GM23338 (cell line): ENCODE measurements around the gene ATP10A. TPM values are rescaled to one million over a fixed set of nuclear protein-coding genes. Genes with fewer than 3 reads are reported as not detected.

Experiments
- ATAC-seq: fragments of 200-7000 bp; cut with Tn5 transposase; 3 replicates; pipeline ENCODE4 v1.9.1; 2020
- DNase-seq: peaks from one replicate; pipeline ENCODE4 v3.0.0-alpha.2; 2015; ENCODE audit warnings: low spot score
- H2AFZ ChIP-seq: fragments of 200-600 bp; sonication (generic); 2 replicates; pipeline ENCODE4 v1.8.0; 2016; ENCODE audit warnings: antibody characterized with exemption, mild to moderate bottlenecking, moderate library complexity
- H3F3A ChIP-seq: fragments of 200-600 bp; sonication (generic); replicated peaks from 2 replicates; pipeline ENCODE4 v1.8.0; 2017; ENCODE audit warnings: antibody characterized with exemption, mixed run types, low read depth
- H3K27ac ChIP-seq: fragments of 200-600 bp; sonication (generic); 2 replicates; pipeline ENCODE4 v1.6.1; 2016; ENCODE audit warnings: low read depth
- H3K27me3 ChIP-seq: fragments of 200-600 bp; sonication (generic); 2 replicates; pipeline ENCODE4 v1.8.0; 2016; ENCODE audit warnings: mild to moderate bottlenecking, mixed run types, moderate library complexity; ENCODE audit not compliant: insufficient read depth
- H3K36me3 ChIP-seq: fragments of 200-600 bp; sonication (generic); 2 replicates; pipeline ENCODE4 v1.8.0; 2016; ENCODE audit warnings: mild to moderate bottlenecking; ENCODE audit not compliant: insufficient read depth
- H3K4me1 ChIP-seq: fragments of 200-600 bp; sonication (generic); 2 replicates; pipeline ENCODE4 v1.8.0; 2016; ENCODE audit warnings: mild to moderate bottlenecking, moderate library complexity; ENCODE audit not compliant: insufficient read depth
- H3K4me2 ChIP-seq: fragments of 200-600 bp; sonication (generic); 2 replicates; pipeline ENCODE4 v1.7.1; 2017; ENCODE audit warnings: mixed run types
- H3K4me3 ChIP-seq: fragments of 200-600 bp; sonication (generic); 2 replicates; pipeline ENCODE4 v1.6.1; 2016; ENCODE audit warnings: mixed run types
- H3K79me2 ChIP-seq: fragments of 200-600 bp; sonication (generic); replicated peaks from 2 replicates; pipeline ENCODE4 v1.8.0; 2017; ENCODE audit warnings: mild to moderate bottlenecking; ENCODE audit not compliant: insufficient read depth
- H3K9me2 ChIP-seq: fragments of 200-600 bp; sonication (generic); 2 replicates; pipeline ENCODE4 v1.8.0; 2017; ENCODE audit not compliant: insufficient read depth
- H4K20me1 ChIP-seq: fragments of 200-600 bp; sonication (generic); replicated peaks from 2 replicates; pipeline ENCODE4 v1.8.0; 2017; ENCODE audit warnings: mild to moderate bottlenecking; ENCODE audit not compliant: insufficient read depth
- H3K27ac Mint-ChIP-seq: 2 replicates; pipeline ENCODE4 v1.8.0; 2020; ENCODE audit warnings: inconsistent platforms, mild to moderate bottlenecking, moderate library complexity, mixed read lengths
- H3K27me3 Mint-ChIP-seq: 3 replicates; pipeline ENCODE4 v1.8.0; 2022; ENCODE audit warnings: low read depth, mild to moderate bottlenecking, moderate library complexity, mixed read lengths, inconsistent platforms; ENCODE audit not compliant: insufficient read depth, poor library complexity
- H3K36me3 Mint-ChIP-seq: 3 replicates; pipeline ENCODE4 v1.8.0; 2021; ENCODE audit warnings: low read depth, mild to moderate bottlenecking, inconsistent platforms, moderate library complexity, mixed read lengths
- H3K4me1 Mint-ChIP-seq: 3 replicates; pipeline ENCODE4 v1.8.0; 2020; ENCODE audit warnings: mild to moderate bottlenecking, inconsistent platforms, mixed read lengths
- H3K4me3 Mint-ChIP-seq: 3 replicates; pipeline ENCODE4 v1.8.0; 2021; ENCODE audit warnings: moderate library complexity, mild to moderate bottlenecking, inconsistent platforms, mixed read lengths
- H3K9me3 Mint-ChIP-seq: 3 replicates; pipeline ENCODE4 v1.8.0; 2020; ENCODE audit warnings: moderate library complexity, mild to moderate bottlenecking, inconsistent platforms, mixed read lengths
- CREB1 ChIP-seq: fragments of 250-450 bp; sonication (Bioruptor Pico); IDR thresholded peaks from 2 replicates; pipeline ENCODE4 v1.5.0; 2020; ENCODE audit warnings: low read depth, mild to moderate bottlenecking, moderate library complexity
- EZH2 ChIP-seq: fragments of 200-600 bp; sonication (generic); IDR thresholded peaks from one replicate; pipeline ENCODE4 v1.8.0; 2017; ENCODE audit warnings: antibody characterized with exemption, mild to moderate bottlenecking, low read depth; ENCODE audit not compliant: unreplicated experiment
- EZH2phosphoT487 ChIP-seq: fragments of 200-600 bp; sonication (generic); IDR thresholded peaks from one replicate; pipeline ENCODE4 v1.8.1; 2018; ENCODE audit warnings: antibody characterized with exemption; ENCODE audit not compliant: unreplicated experiment
- JUNB ChIP-seq: IDR thresholded peaks from one replicate; pipeline ENCODE4 v1.6.1; 2016; ENCODE audit warnings: antibody characterized with exemption; ENCODE audit not compliant: unreplicated experiment
- NANOG ChIP-seq: IDR thresholded peaks from 2 replicates; pipeline ENCODE4 v1.6.1; 2016; ENCODE audit warnings: antibody characterized with exemption, borderline replicate concordance
- POLR2AphosphoS5 ChIP-seq: IDR thresholded peaks from 2 replicates; pipeline ENCODE4 v1.6.1; 2016; ENCODE audit warnings: antibody characterized with exemption, low read depth
- STAT1 ChIP-seq: IDR thresholded peaks from one replicate; pipeline ENCODE4 v1.6.1; 2016; ENCODE audit warnings: antibody characterized with exemption; ENCODE audit not compliant: unreplicated experiment
- ZNF114 ChIP-seq: fragments of 250-450 bp; sonication (Bioruptor Pico); IDR thresholded peaks from 2 replicates; pipeline ENCODE4 v1.5.0; 2020; ENCODE audit warnings: mild to moderate bottlenecking, moderate library complexity
- ZNF331 ChIP-seq: fragments of 250-450 bp; sonication (Bioruptor Pico); IDR thresholded peaks from 2 replicates; pipeline ENCODE4 v1.5.0; 2020; ENCODE audit warnings: low read depth, mild to moderate bottlenecking, moderate library complexity
- polyA plus RNA-seq: library from polyadenylated mRNA; unstranded; fragments of >200 nt; fragmentation: Nextera tagmentation; extraction: Ambion mirVana; gene quantifications from 2 replicates; pipeline ENCODE4 v1.2.1, GENCODE V29; 2016
- total RNA-seq: library from RNA; depleted of rRNA; stranded (reverse); fragments of >200 nt; shearing (Covaris generic); gene quantifications from 2 replicates; pipeline ENCODE4 v1.2.3, GENCODE V29; 2014
- TF ChIP-seq, protein P1 (sequence below): IDR thresholded peaks from one replicate; pipeline ENCODE4 v1.6.1; 2018; ENCODE audit warnings: antibody characterized with exemption; ENCODE audit not compliant: unreplicated experiment
- TF ChIP-seq, protein P2 (sequence below): IDR thresholded peaks from 2 replicates; pipeline ENCODE4 v1.6.1; 2016; ENCODE audit warnings: antibody characterized with exemption
- TF ChIP-seq, protein P3 (sequence below), 2 experiments: fragments of 200-600 bp in 1 of 2; sonication (generic) in 1 of 2; conservative IDR thresholded peaks; 2 replicates each; pipeline versions ENCODE4 v1.5.1 to v1.6.1; 2016 to 2017; ENCODE audit warnings: antibody characterized with exemption in 2 of 2, low read depth in 2 of 2, mild to moderate bottlenecking in 2 of 2, moderate library complexity in 1 of 2

Gene ATP10A
- total and polyA plus RNA-seq, 2 experiments from 2014 or later = 0.36 to 5.6 TPM

GRCh38 chr15:25641762-25642161, 221.4 kb downstream of the ATP10A start (continued):
- TF ChIP-seq, protein P1, sequence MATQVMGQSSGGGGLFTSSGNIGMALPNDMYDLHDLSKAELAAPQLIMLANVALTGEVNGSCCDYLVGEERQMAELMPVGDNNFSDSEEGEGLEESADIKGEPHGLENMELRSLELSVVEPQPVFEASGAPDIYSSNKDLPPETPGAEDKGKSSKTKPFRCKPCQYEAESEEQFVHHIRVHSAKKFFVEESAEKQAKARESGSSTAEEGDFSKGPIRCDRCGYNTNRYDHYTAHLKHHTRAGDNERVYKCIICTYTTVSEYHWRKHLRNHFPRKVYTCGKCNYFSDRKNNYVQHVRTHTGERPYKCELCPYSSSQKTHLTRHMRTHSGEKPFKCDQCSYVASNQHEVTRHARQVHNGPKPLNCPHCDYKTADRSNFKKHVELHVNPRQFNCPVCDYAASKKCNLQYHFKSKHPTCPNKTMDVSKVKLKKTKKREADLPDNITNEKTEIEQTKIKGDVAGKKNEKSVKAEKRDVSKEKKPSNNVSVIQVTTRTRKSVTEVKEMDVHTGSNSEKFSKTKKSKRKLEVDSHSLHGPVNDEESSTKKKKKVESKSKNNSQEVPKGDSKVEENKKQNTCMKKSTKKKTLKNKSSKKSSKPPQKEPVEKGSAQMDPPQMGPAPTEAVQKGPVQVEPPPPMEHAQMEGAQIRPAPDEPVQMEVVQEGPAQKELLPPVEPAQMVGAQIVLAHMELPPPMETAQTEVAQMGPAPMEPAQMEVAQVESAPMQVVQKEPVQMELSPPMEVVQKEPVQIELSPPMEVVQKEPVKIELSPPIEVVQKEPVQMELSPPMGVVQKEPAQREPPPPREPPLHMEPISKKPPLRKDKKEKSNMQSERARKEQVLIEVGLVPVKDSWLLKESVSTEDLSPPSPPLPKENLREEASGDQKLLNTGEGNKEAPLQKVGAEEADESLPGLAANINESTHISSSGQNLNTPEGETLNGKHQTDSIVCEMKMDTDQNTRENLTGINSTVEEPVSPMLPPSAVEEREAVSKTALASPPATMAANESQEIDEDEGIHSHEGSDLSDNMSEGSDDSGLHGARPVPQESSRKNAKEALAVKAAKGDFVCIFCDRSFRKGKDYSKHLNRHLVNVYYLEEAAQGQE = no peak
- no peak for TF ChIP-seq JUNB
- TF ChIP-seq, protein P2, sequence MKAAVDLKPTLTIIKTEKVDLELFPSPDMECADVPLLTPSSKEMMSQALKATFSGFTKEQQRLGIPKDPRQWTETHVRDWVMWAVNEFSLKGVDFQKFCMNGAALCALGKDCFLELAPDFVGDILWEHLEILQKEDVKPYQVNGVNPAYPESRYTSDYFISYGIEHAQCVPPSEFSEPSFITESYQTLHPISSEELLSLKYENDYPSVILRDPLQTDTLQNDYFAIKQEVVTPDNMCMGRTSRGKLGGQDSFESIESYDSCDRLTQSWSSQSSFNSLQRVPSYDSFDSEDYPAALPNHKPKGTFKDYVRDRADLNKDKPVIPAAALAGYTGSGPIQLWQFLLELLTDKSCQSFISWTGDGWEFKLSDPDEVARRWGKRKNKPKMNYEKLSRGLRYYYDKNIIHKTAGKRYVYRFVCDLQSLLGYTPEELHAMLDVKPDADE = no peak
- TF ChIP-seq ZNF331 (CRISPR knock-in tag) = no peak
- no peak for TF ChIP-seq CREB1 (CRISPR knock-in tag)
- TF ChIP-seq POLR2AphosphoS5 = no peak
- TF ChIP-seq EZH2phosphoT487 = no peak
- TF ChIP-seq EZH2 = no peak
- TF ChIP-seq ZNF114 (CRISPR knock-in tag) = no peak
- no peak for TF ChIP-seq NANOG

DNA sequence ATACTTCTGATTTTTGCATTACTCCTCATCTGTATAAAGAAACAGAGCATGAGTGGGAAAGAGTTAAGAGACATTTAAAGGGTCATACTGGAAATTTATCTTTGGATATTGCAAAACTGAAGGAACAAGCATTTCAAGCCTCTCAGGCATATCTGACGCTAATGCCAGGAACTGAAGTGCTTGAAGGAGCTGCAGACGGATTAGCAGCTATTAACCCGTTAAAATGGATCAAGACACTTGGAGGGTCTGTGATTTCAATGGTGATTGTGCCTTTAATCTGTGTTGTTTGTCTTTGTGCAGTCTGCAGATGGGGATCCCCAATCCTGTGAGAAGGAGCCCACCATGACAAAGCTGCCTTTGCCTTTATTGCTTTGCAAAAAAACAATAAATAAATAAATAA, 221.8 kb downstream of the ATP10A start:
- H3K27me3 ChIP-seq = peaks cover 97% of the 10 kb centered on the region
- ATAC-seq (no peak), DNase-seq (no peak)
- no peaks in the 10 kb centered on the region for H3F3A ChIP-seq
- Mint-ChIP-seq H3K4me3 (no peak overlapping the region), H3K36me3 (no peaks in the 10 kb centered on the region), H3K4me1 (peaks cover 57% of the 10 kb centered on the region), H3K27me3 (peaks cover 79% of the 10 kb centered on the region), H3K27ac (no peak overlapping the region), H3K9me3 (no peaks in the 10 kb centered on the region)
- no peaks in the 10 kb centered on the region for H3K9me2 ChIP-seq
- no peaks in the 10 kb centered on the region for H3K36me3 ChIP-seq
- H3K27ac ChIP-seq = no peak overlapping the region
- H4K20me1 ChIP-seq = 0 out of 2 replicates have a peak, but pooled peaks cover 5% of the 10 kb centered on the region
- H3K79me2 ChIP-seq = no peaks in the 10 kb centered on the region
- no peak overlapping the region for H3K4me2 ChIP-seq
- no peak overlapping the region for H2AFZ ChIP-seq
- no peak overlapping the region for H3K4me3 ChIP-seq
- peaks cover 24% of the 10 kb centered on the region for H3K4me1 ChIP-seq
- TF ChIP-seq ZNF114 (CRISPR knock-in tag) = no peak
- TF ChIP-seq CREB1 (CRISPR knock-in tag) = no peak
- no peak for TF ChIP-seq STAT1
- no peak for TF ChIP-seq POLR2AphosphoS5
- no peak for TF ChIP-seq EZH2
- TF ChIP-seq, protein P3, sequence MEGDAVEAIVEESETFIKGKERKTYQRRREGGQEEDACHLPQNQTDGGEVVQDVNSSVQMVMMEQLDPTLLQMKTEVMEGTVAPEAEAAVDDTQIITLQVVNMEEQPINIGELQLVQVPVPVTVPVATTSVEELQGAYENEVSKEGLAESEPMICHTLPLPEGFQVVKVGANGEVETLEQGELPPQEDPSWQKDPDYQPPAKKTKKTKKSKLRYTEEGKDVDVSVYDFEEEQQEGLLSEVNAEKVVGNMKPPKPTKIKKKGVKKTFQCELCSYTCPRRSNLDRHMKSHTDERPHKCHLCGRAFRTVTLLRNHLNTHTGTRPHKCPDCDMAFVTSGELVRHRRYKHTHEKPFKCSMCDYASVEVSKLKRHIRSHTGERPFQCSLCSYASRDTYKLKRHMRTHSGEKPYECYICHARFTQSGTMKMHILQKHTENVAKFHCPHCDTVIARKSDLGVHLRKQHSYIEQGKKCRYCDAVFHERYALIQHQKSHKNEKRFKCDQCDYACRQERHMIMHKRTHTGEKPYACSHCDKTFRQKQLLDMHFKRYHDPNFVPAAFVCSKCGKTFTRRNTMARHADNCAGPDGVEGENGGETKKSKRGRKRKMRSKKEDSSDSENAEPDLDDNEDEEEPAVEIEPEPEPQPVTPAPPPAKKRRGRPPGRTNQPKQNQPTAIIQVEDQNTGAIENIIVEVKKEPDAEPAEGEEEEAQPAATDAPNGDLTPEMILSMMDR (conservative IDR thresholded peaks at IDR 0.05; ENCODE audit: low read depth in 2 of 2) = no peak
- no peak for TF ChIP-seq EZH2phosphoT487
- no peak for TF ChIP-seq NANOG
- TF ChIP-seq JUNB = no peak
- TF ChIP-seq, protein P1 = no peak
